Activated T-helper 1 cell treated with Interleukin-2 at 50 U/mL for 16 hours (primary cell): Measurements from ENCODE around the gene CHAC2.
A peak's percentile ranks its signal among the peaks of the same experiment; 100 is the strongest.
"Not testable (repeated sequence)": the region's sequence is repeated elsewhere in the genome, so short reads cannot be mapped to it uniquely, and the experiment has no call there.

Source experiments
- DNase-seq: peaks from one replicate; pipeline ENCODE4 v3.0.0-alpha.2; 2020; ENCODE audit warnings: low read depth

The CHAC2 gene

GRCh38 chr2:53778536-53779162 is 11.0 kb downstream of the CHAC2 start:
- DNase-seq, result no peak

- no peak for DNase-seq
Observed at GRCh38 chr2:53780056-53780455, 12.5 kb downstream of the CHAC2 start.

- no peak for DNase-seq
Observed at GRCh38 chr2:53782676-53783075, 15.1 kb downstream of the CHAC2 start.

DNA sequence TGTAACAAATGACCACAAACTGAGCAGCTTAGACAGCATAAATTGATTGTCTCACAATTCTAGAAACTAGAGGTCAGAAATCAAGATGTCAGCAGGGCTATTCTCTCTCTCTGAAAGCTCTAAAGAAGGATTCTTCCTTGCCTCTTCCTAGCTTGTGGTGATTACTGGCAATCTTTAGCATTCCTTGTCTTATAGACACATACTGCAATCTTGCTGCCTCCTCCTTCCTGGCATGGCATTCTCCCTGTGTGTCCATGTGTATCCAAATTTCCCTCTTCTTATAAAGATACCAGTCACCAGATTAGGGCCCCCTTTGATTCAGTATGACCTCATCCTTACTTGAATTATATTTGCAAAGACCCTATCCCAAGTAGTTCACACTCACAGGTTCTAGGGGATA is 16.8 kb downstream of the CHAC2 start:
- DNase-seq, result no peak

GRCh38 chr2:53785366-53785765 is 17.8 kb downstream of the CHAC2 start:
- no peak for DNase-seq

DNA sequence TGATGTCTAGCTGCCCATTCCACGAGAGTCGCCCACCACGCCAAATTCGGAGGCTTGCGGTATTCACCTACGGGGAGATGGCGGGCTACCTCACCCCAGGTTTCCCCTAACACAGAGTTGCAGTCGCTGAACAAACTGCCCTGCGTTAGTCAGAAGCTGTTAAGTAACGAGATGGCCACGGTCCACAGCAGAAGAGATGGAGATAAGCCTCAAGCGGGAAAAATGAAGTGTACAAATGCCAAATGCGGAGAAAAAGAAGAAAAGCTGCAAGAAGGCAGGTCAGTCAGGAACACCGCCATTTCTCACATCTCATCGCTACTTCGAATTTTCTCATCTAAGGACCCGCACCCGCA is 18.7 kb downstream of the CHAC2 start:
- DNase-seq, result no peak

DNA sequence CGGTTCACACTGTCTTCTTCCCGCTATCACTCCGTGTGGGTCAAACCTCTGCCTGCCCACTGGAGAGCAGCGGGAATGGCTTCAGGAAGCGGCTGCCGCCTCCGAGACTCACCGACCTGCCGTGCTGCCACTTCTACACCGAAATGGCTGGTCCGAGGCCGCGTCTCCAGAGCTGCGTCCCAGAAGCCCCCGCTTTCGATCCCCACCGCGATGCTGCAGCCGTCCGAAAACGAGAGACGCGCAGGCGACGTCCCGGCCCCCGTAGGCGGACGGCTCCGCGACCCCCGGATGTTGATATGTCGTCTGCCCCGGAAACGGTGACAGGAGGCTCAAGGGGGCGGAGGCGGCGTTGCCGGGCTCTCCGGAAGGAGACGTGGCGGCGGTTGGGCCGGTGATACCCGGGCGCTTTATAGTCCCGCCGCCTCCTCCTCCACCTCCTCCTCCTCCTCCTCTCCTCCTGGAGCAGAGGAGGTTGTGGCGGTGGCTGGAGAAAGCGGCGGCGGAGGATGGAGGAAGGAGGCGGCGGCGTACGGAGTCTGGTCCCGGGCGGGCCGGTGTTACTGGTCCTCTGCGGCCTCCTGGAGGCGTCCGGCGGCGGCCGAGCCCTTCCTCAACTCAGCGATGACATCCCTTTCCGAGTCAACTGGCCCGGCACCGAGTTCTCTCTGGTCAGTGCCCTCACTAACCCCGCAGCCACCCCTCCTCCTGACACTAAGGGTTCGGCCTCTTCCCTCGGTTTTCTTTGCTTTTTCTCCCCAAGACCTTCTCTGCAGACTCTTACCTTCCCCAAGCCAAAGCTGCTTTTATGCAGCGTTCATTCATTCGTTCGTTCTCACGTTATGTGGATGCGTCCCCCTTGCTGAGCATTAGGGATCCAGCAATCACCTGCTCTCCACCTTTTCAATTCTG is 19.4 kb downstream of the CHAC2 start, which contains the start of the genes ASB3 and ERLEC1:
ASB3 (minus strand) TSS at position 249 of the 909 bp plus-strand sequence. CDS start 21,381 bp downstream, outside the sequence.
ERLEC1 (plus strand) TSS at position 340 of the 909 bp plus-strand sequence; CDS start at position 507, 167 bp downstream.
- peak; percentile 77 for DNase-seq

DNA sequence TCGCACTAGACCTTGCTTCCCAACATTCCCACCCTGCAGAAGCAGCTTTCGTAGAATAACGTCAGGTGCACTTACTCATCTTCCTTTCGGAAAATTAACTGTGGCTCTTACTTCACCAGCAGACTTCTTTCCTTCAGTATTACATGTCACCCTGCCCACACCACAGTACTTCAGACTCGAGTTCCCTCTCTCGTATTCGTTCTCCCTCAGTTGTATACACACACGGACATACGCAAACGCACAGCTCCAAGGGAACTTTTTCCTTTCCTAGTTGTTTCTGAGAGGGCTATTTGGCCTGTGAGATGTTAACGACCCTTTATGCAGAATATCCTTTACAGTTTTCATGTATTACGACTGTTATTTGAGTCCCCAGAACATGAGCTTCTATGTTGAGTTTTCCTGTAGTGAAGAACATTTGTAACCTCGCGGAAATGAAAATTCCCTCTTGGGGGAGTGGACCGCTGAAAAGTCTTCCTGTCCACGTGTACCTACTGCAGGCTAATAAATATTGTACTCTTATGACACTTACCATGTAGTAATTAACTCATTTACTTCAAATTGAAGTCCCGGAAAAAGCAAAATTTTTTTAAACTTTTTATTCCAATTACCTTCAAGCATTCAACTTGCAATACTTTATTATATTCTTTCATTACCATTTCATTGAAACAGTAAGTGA is 20.1 kb downstream of the CHAC2 start:
- DNase-seq, result no peak

GRCh38 chr2:53793261-53793660 is 25.7 kb downstream of the CHAC2 start:
- no peak for DNase-seq

DNA sequence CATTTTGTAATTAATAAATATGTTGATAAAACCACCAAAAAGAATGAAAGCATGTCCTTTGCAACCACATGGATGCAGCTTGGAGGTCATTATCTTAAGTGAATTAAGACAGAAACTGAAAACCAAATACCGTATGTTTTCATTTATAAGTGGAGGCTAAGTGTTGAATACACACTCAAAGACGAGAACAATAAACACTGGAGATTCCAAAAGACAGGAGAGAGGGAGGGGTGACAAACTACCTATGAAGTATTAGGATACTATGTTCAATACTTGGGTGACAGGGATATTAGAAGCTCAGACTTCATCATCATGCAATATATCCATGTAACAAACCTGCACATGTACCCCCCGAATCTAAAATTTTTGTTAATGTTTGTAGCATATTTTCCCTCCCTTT is 26.2 kb downstream of the CHAC2 start:
- no peak for DNase-seq

- no peak for DNase-seq
Observed at GRCh38 chr2:53801547-53801946, 33.9 kb downstream of the CHAC2 start.

DNA sequence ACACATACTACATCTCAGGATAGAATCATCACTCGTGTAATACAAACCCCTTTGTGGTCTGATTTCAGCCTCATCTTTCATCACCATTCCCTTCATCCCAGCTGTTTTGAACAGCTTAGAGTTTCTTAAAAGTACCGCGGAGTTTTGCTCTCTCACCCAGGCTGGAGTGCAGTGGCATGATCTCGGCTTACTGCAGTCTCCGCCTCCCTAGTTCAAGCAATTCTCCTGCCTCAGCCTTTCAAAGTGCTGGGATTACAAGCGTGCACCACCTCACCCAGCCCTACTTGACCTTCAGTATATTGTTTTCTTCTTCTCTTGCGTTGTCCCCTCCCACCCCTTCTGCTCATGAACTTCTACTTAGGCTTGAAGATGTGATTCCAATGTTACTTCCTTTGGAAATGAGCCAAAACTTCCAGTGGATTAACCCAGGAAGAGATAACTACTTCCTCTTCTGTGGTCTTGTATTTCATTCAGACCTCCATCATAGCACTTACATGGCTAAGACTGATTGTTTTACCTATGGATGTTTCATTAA is 35.1 kb downstream of the CHAC2 start:
- no peak for DNase-seq

DNA sequence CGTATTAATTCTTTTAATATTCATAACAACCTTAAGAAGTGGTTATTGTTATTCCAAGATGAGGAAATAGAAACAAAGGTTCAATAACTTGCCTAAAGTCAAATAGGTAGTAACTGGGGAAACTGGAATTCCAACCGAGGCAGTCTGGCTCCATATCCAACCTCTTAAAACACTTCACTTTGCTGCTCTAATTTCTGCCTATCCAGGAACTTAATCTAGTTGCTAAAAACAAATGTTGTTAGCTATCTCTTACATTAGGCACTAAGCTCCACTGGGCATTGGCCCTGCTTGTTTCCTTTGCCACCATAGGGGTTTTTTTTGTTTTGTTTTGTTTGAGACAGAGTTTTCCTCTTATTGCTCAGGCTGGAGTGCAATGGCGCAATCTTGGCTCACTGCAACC is 44.0 kb downstream of the CHAC2 start:
- no peak for DNase-seq

- DNase-seq, result no peak
Observed at GRCh38 chr2:53813151-53813550, 45.5 kb downstream of the CHAC2 start.

GRCh38 chr2:53818854-53819435 is 51.3 kb downstream of the CHAC2 start:
- no peak for DNase-seq

DNA sequence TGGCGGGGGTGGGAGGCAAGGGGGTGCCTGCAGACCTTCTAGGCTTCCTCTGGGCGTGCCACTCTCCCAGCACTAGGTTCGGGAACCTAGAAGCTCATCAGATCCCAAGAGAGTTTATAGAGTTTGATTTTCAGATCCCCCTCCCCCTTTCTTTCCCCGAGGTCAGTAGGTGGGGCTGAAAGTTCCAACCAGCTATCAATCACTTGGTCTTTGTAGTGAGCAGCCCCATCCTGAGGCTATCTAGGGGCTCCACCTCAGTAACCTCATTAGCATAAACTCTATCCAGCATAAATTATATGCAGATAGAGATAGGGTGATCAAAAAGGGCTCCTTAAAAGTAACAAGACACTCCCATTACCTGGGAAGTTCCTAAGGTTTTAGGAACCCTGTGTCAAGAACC is 52.0 kb downstream of the CHAC2 start:
- DNase-seq, result no peak

DNA sequence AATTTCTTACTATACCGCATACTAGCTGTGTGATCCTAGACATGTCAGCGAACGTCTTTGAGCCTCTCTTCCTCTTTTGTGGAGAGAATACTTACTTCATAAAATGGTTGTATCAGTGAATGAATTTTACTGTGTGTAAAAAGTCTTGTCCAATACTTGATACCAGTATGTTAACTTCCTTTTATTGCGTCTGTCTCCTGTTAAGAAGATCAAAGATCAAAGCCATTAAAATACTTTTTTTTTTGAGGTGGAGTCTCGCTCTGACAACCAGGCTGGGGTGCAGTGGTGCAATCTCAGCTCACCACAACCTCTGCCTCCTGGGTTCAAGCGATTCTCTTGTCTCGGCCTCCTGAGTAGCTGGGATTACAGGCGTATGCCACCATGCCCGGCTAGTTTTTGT is 52.4 kb downstream of the CHAC2 start:
- no peak for DNase-seq

DNA sequence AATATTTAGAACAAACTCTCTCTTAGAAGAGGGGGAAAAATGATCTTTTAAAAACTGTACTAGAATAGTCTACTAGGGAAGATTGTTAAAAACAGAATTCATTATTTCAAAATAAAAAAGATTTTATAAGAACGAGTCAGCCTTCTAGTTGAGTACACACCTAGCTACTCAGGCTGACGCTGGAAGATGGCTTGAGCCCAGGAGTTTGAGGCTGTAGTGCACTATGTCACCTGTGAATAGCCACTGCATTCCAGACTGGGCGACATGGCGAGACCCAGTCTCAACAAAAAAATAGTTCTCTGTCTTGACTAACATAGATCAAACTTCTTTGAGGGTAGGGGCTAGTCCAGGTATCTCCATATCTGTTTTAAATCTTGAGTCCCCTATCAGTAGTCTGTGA is 53.1 kb downstream of the CHAC2 start:
- no peak for DNase-seq

DNA sequence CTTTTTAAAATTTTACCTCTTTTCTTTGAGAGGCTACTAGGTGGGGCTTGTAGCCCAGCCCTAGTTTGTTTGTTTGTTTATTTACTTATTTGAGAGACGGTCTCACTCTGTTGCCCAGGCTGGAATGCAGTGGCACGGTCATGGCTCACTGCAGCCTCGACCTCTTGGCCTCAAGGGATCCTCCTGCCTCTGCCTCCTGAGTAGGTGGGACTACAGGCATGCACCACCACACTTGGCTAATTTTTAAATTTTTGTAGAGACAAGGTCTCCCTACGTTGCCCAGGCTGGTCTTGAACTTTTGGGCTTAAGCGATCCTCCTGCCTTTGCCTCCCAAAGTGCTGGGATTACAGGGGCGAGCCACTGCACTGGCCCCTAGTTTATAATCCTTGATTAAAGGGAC is 54.2 kb downstream of the CHAC2 start:
- DNase-seq, result no peak

DNA sequence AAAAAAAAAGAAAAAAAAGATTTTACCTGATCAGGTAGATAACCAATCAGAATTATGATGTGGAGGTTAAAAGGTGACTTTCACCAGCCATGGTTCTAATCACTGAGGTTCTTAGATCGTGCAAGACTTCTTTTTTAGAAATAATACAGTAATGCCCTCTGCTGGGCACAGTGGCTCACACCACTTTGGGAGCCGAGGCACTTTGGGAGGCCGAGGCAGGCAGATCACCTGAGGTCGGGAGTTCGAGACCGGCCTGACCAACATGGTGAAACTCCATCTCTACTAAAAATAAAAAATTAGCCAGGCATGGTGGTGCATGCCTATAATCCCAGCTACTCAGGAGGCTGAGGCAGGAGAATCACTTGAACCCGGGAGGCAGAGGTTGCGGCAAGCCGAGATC is 56.0 kb downstream of the CHAC2 start:
- not testable (repeated sequence) for DNase-seq
